Ovary (tissue), 9 donors: ENCODE results near the gene CGN. TPM values are rescaled to one million over a fixed set of nuclear protein-coding genes. Genes with fewer than 3 reads are reported as not detected.

ENCODE experiments used
- DNase-seq, 5 donors: peaks; one replicate each; pipeline ENCODE4 v3.0.0-alpha.2; 2019 to 2020
- H3K27ac ChIP-seq, 2 donors: fragments of 200-600 bp; one replicate each; pipeline versions ENCODE4 v1.5.1 to v1.8.0; 2019 to 2022
- H3K27me3 ChIP-seq: fragments of 200-600 bp; one replicate; pipeline ENCODE4 v1.8.0; 2022
- H3K36me3 ChIP-seq: fragments of 200-600 bp; sonication (generic); one replicate; pipeline ENCODE4 v1.5.1; 2019
- H3K4me1 ChIP-seq: one replicate; pipeline ENCODE4 v1.8.1; 2013; ENCODE audit warnings: mild to moderate bottlenecking, moderate library complexity; ENCODE audit not compliant: insufficient read depth
- H3K4me3 ChIP-seq: fragments of 200-600 bp; sonication (generic); one replicate; pipeline ENCODE4 v1.5.1; 2017
- H3K9me3 ChIP-seq, 2 donors: fragments of 200-600 bp in 1 of 2; sonication (generic) in 1 of 2; one replicate each; pipeline versions ENCODE4 v1.5.1 to v1.8.1; 2013 to 2019; ENCODE audit warnings: mild to moderate bottlenecking in 1 of 2, moderate library complexity in 1 of 2
- EP300 ChIP-seq: sonication (generic); formaldehyde crosslinking; IDR thresholded peaks from one replicate; pipeline ENCODE4 v1.6.1; 2017; ENCODE audit warnings: antibody characterized with exemption
- POLR2A ChIP-seq: fragments of 450-650 bp; IDR thresholded peaks from one replicate; pipeline ENCODE4 v1.6.1; 2017; ENCODE audit warnings: antibody characterized with exemption, mild to moderate bottlenecking, moderate library complexity
- WGBS, 3 donors: extraction: QIAGEN DNeasy Blood & Tissue Kit in 1 of 3; methylation state at CpG; one replicate each; pipeline versions ENCODE4 v1.1.5 to v1.1.7; 2013 to 2017; 5-methylcytosine and 5-hydroxymethylcytosine counted together
- intact Hi-C, 4 donors: fragments of 100-400 bp; cut with DNase I; formaldehyde crosslinking; loops; one replicate each; pipeline versions ENCODE4 v1.11.0 to v1.15.1; 2022 to 2023
- polyA plus RNA-seq, 2 donors: library from polyadenylated mRNA; stranded (reverse); fragments of 200-250 nt in 1 of 2; fragments of 350-450 nt in 1 of 2; fragmentation: Illumina TruSeq in 1 of 2; extraction: RNeasy Lipid Tissue Mini Kit (QIAGEN cat#74804) in 1 of 2; gene quantifications; one replicate each; pipeline ENCODE4 v1.2.3, GENCODE V29; 2013 to 2014
- total RNA-seq, 7 donors: library from RNA; depleted of rRNA in 2 of 7; stranded (reverse); fragments of >200 nt in 2 of 7; fragmentation: NEBNext Ultra II Directional in 3 of 7; extraction: Animal tissue kit (Norgen Biotek cat#: 25700) in 3 of 7; gene quantifications; one replicate each; pipeline versions ENCODE4 v1.1.0 to v1.2.4, GENCODE V29; 2016 to 2023
- TF ChIP-seq, protein P1 (sequence below), 3 donors: fragments of 450-650 bp in 2 of 3; fragments of 200-600 bp in 1 of 3; IDR thresholded peaks; one replicate each; pipeline versions ENCODE4 v1.5.1 to v1.8.0; 2016 to 2022; ENCODE audit warnings: antibody characterized with exemption in 3 of 3, mild to moderate bottlenecking in 1 of 3
- donor health status: DM: no; HTN: no; CAD: no; lungs with moderate emphysema.
- donor health status: DM: no; HTN: no; CAD: no.
- donor health status: Bipolar disorder and iron deficiency.
- donor health status: DM: yes; HTN: yes; CAD: no.
- donor health status: DM: no; HTN: no; CAD: no.
- donor health status: DM: yes; HTN: yes; CAD: no.

The CGN gene
- total and polyA plus RNA-seq, 9 donors: 1.0 to 26.8 (median 4.3) TPM

DNA sequence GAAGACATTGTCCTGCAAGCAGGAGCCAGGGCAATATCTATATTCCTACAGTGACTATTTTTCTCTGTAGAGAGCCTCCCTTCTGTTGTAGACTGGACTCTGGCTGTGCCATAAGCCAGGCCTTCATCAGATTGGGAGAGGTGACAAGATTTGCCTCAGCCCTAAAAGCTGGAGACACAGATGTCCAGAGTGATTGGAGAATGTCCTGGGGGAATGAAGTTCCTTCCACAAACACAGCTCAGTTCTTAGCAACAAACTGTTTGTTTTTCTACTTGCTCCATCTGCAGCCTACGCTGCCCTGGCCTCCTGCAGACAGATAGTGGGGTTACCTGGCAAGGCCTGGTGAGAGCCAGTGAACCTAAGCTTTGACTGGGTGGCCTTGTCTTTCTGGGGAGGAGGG is 70.7 kb downstream of the CGN start:
- no peak for DNase-seq
- Histone ChIP-seq H3K27ac (no peak overlapping the region), H3K9me3 (no peaks in the 10 kb centered on the region), H3K27me3 (no peaks in the 10 kb centered on the region), H3K4me3 (no peak overlapping the region), H3K4me1 (peaks cover 1% of the 10 kb centered on the region), H3K36me3 (no peaks in the 10 kb centered on the region)
- intact Hi-C loops: no loop called here
- TF ChIP-seq POLR2A (no peak), EP300 (no peak)
- TF ChIP-seq, protein P1, sequence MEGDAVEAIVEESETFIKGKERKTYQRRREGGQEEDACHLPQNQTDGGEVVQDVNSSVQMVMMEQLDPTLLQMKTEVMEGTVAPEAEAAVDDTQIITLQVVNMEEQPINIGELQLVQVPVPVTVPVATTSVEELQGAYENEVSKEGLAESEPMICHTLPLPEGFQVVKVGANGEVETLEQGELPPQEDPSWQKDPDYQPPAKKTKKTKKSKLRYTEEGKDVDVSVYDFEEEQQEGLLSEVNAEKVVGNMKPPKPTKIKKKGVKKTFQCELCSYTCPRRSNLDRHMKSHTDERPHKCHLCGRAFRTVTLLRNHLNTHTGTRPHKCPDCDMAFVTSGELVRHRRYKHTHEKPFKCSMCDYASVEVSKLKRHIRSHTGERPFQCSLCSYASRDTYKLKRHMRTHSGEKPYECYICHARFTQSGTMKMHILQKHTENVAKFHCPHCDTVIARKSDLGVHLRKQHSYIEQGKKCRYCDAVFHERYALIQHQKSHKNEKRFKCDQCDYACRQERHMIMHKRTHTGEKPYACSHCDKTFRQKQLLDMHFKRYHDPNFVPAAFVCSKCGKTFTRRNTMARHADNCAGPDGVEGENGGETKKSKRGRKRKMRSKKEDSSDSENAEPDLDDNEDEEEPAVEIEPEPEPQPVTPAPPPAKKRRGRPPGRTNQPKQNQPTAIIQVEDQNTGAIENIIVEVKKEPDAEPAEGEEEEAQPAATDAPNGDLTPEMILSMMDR (IDR thresholded peaks at IDR 0.05): no peak
- WGBS, 3 donors: 62 to 94% (median 83%) methylated on average over 1 of the region's 1 CpG

DNA sequence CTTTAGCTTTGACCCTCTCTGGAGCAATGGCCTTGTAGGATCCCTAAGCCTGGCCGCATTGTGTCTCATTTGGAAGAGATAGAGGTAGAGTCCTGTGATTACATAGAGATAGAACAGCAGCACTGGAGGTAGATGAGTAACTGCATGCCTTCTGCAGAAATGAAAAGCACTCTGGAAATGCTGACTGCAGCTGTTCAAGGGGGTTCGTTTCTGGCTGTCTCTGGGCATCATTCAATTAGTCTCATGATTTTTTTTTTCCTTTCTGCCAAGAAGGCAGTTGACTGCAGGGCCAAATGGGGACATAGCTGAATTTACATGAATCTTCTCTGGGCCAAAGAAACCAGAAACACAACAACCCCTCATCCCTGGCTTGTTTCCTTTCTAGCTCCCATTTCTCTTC is 72.6 kb downstream of the CGN start:
- H3K27ac ChIP-seq: no peak overlapping the region
- no peak overlapping the region for H3K4me3 ChIP-seq
- no peak for DNase-seq
- intact Hi-C loops: no loop called here
- H3K9me3 ChIP-seq: no peaks in the 10 kb centered on the region
- no peak for TF ChIP-seq POLR2A
- TF ChIP-seq EP300: no peak
- TF ChIP-seq, protein P1 (IDR thresholded peaks at IDR 0.05): no peak
- H3K36me3 ChIP-seq: no peaks in the 10 kb centered on the region
- H3K27me3 ChIP-seq: no peaks in the 10 kb centered on the region
- peaks cover 1% of the 10 kb centered on the region for H3K4me1 ChIP-seq
- 46 to 60% (median 53%) methylated on average over 2 of the region's 2 CpGs for WGBS, 3 donors

GRCh38 chr1:151584278-151584677 is 73.1 kb downstream of the CGN start:
- no peaks in the 10 kb centered on the region for H3K36me3 ChIP-seq
- no peaks in the 10 kb centered on the region for H3K9me3 ChIP-seq
- TF ChIP-seq, protein P1 (IDR thresholded peaks at IDR 0.05): no peak
- TF ChIP-seq EP300 (no peak), POLR2A (no peak)
- no peak overlapping the region for H3K27ac ChIP-seq
- DNase-seq: no peak
- peaks cover 1% of the 10 kb centered on the region for H3K4me1 ChIP-seq
- H3K27me3 ChIP-seq: no peaks in the 10 kb centered on the region
- no peak overlapping the region for H3K4me3 ChIP-seq
- intact Hi-C loops: no loop called here
- 52 to 55% (median 53%) methylated on average over 6 of the region's 6 CpGs for WGBS, 3 donors

DNA sequence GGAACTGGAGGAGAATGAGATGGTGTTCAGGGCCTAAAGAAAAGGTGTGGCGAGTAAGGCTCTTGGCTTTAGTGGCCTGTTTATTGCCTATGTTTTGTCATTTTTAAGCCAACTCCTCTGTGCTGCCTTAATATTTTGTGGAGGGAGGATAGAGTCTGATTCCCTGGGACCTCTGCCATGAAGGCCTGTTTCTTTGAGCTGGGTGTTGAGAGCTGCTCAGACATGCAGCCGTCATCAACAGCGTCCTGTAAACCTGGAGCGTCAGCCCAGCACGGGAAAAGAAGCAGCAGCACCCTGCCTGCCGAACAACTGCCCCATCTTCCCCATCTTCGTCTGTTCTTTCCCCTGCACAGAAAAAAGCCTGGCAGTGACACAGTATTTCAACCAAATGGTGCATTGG is 73.6 kb downstream of the CGN start:
- WGBS, 3 donors: 40 to 45% (median 42%) methylated on average over 7 of the region's 7 CpGs
- no peak for DNase-seq
- Histone ChIP-seq H3K4me3 (no peak overlapping the region), H3K36me3 (no peaks in the 10 kb centered on the region), H3K27ac (peak overlapping the region in 1 of 2 donors; percentile 4), H3K4me1 (peaks cover 1% of the 10 kb centered on the region), H3K9me3 (no peaks in the 10 kb centered on the region), H3K27me3 (no peaks in the 10 kb centered on the region)
- intact Hi-C loops: no loop called here
- no peak for TF ChIP-seq EP300
- TF ChIP-seq, protein P1 (IDR thresholded peaks at IDR 0.05): no peak
- TF ChIP-seq POLR2A: no peak
